Measurements from ENCODE around the gene NENF.

DNA sequence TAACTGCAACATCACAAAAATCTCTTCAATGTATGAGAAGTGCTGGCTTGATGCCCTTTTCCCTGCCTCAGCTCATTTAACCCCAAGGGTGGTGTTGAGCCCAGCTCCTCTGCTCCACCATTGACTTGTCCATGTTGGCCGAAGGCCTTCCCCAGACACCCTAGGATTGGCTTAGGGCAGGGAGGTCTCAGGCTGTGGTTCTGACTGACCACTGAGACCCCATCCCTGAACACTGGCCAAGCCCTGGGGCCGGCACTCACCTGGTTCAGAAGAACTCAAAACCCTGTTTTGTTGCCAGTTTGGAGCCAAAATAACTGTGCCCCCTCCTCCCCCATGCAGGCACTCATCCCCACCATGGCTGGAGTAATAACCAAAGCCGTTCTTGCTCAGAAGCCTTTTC, 38.6 kb downstream of the NENF start:
- TF ChIP-seq, protein P1, sequence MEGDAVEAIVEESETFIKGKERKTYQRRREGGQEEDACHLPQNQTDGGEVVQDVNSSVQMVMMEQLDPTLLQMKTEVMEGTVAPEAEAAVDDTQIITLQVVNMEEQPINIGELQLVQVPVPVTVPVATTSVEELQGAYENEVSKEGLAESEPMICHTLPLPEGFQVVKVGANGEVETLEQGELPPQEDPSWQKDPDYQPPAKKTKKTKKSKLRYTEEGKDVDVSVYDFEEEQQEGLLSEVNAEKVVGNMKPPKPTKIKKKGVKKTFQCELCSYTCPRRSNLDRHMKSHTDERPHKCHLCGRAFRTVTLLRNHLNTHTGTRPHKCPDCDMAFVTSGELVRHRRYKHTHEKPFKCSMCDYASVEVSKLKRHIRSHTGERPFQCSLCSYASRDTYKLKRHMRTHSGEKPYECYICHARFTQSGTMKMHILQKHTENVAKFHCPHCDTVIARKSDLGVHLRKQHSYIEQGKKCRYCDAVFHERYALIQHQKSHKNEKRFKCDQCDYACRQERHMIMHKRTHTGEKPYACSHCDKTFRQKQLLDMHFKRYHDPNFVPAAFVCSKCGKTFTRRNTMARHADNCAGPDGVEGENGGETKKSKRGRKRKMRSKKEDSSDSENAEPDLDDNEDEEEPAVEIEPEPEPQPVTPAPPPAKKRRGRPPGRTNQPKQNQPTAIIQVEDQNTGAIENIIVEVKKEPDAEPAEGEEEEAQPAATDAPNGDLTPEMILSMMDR (IDR thresholded peaks at IDR 0.05), result no peak
- TF ChIP-seq EZH2 (IDR thresholded peaks at IDR 0.05; ENCODE audit: borderline replicate concordance, insufficient read depth, low read depth, low read length, poor library complexity, severe bottlenecking), result no peak
